ENCODE results near the gene CPM.
"Not testable (repeated sequence)": the region's sequence is repeated elsewhere in the genome, so short reads cannot be mapped to it uniquely, and the experiment has no call there.

The CPM gene

DNA sequence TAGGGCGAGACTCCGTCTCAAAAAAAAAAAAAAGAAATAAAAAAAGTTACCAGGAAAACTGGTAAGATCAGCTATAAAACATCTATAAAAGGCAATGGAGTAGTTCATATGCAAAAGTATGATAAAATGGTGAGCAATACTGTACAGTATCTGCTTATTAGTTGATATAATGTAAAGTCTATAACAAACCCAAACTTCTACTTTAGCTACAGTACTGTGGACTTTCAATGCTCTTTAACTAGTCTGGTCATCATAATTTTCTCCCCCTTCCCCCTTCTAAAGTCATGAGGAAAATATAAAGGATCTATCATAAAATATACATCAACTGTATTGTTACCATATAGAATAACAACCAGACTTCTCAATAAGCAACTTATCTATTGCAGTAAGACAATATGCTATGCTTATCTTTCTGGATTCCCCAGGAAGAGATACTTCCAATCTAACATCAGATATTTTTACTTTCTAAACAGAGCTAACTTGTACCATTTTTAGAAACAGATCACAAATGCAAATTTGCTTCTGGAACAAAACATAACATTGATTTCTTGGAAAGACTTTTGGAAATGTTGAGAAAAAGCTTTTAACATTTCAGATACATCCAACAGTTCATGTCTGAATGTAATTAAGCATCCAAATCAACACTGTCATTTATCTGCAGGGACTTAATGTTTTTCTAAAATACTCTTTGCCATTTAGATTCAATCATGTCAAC lies 81.2 kb downstream of the CPM start:
- DNase-seq (ENCODE audit: low spot score): no peak

DNA sequence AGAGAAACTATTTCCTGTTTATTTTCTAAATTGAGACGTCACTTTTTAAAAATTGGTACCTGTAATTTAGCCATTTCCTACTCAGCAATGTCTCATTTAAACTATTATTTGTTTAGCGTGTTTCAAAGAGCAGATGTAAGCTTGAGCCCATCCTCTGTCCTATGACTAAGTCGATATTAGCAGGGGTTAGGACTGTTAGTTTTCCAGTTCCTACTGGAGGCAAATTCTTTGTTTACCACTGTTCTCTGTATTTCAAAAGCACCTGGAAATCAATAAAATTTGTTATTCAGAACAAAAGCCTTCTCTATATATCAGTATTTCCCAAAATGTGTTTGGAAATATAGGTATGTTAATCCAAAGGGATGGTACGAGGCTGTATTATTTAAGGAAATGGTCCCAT lies 82.6 kb downstream of the CPM start:
- no peak for DNase-seq (ENCODE audit: low spot score)

DNA sequence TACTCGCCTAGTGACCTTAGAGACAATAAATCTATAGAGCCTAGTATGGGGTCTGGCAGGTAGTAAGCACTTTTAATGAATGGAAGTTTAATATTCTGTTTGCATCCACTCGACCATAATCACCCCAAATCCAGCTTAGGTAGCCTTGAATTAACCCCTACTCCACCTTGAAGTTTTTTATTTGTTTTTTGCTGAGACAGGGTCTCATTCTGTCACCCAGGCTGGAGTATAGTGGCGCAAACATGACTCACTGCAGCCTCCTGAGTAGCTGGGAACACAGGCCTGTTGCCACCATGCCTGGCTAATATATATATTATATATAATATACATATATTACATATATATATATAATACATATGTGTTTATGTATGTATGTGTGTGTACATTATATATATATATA lies 86.2 kb downstream of the CPM start:
- DNase-seq (ENCODE audit: low spot score): no peak

DNA sequence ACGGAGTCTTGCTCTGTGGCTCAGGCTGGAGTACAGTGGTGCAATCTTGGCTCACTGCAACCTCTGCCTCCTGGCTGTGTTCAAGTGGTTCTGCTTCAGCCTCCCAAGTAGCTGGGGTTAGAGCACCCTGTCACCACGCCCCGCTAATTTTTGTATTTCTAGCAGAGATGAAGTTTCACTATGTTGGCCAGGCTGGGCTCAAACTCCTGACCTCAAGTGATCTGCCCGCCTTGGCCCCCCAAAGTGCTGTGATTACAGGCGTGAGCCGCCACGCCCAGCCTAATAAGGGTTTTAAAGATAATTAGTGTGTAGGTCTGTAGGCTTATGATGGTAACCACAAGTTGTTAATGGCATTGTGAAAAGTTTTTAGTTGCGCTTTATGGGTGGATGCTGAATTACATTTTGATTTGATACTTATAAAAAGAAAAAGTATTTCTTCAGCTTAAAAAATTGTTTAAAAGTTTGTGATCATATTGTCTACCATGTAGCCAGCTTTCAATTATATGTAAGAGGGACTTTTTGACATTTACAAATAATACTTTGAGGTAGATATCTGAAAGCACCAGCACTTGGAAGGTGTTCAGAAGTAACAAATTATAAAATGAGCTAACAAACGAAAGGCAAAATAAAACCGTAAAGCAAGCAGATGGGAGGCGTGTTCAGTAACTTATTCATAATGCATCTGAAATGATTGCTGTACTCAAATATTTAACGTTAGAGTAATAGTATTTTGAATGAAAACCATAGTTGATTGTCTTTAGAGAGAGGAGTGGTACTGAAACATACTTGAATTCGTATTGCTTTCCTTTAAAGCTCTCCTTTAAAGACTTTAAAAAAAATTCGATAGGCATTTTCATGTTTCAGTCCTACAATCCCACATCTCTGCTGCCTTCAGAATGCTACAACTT lies 87.9 kb downstream of the CPM start:
- DNase-seq (ENCODE audit: low spot score): no peak

DNA sequence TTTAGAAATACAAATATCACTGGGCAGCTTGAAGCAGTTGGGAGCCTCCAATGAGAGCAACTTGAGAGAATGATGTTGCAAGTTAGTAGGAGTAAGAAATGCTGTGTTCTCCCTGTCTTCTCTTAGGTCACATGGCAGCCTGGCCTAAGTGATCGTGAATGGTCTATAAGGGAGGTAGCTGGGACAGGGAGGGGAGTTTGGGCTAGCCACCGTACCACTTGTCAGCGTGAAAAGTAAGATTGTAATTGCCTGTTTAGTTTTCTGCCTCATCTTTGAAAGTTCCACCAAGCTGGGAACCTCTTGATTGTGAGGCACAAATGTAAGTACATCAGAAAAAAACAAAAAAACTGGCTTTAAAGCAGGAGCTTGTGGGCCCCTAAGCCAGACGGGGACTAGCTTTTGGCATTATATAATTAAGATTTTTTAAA lies 88.6 kb downstream of the CPM start:
- DNase-seq (ENCODE audit: low spot score): no peak

DNA sequence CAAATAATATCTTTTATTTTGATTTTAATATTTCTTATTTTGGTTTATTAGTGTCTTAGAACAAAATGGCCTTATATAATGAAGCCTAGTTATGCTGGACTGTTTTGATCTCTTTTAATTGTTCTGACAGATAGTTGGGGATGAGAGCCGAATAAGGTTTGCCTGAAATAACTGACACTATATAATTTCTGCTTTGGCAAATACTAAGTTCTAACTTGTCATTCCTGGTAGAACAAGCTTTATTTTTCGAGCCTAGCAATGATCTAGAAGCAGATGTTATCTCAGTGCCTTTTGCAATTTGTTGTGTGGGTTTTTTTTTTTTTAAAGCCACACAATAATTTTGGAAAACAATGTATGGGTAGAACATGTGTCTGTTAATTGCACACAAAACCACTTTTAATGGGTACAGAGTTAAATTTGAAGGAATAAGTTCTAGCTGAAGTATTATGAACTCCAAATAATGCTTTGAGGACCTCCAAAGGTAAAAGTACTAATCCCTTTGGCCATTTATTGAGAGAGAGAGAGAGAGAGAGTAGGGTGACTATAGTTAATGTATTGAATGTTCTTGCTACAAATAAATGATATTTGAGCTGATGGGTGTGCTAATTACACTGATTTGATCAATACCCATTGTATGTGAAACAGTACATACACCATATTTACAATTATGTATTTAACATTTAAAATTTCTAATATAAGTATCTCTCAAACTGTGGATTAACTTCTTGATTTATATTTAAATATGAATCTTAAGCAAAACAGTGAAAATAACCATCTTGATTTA lies 90.0 kb downstream of the CPM start:
- no peak for DNase-seq (ENCODE audit: low spot score)

DNA sequence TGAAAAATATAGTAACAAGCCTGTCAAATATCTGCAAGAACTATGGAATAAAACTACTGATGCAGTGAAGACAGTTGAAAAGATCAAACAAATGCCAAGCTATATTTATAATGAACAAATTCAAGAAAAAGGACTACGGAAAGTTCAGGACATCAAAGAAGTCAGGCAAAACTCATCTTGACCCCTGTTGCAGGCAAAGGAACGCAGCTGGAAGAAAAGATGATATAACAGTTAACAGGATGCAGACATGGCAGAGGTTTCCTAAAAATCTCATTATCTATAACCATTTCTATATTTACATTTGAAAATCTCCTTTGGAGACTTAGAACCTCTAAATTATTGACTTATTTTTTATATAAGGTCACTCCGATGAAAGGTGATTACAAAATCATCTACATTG lies 90.8 kb downstream of the CPM start:
- DNase-seq (ENCODE audit: low spot score): no peak

DNA sequence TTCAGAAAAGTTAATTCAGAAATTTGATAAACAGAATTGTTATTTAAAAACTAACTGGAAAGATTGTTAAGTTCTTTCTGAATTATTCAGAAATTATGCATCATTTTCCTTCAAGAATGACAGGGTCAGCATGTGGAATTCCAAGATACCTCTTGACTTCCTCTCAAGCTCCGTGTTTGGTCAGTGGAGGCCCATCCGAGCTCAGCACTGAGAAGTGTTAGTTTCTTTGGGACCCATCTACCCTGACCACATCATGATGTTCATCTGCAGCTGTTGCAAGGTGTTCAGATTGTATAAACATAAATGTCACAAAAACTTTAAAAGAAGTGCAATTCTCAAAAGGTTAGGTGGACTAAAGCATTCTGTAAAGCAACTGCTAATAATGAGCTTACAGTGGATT lies 91.3 kb downstream of the CPM start:
- no peak for DNase-seq (ENCODE audit: low spot score)

DNA sequence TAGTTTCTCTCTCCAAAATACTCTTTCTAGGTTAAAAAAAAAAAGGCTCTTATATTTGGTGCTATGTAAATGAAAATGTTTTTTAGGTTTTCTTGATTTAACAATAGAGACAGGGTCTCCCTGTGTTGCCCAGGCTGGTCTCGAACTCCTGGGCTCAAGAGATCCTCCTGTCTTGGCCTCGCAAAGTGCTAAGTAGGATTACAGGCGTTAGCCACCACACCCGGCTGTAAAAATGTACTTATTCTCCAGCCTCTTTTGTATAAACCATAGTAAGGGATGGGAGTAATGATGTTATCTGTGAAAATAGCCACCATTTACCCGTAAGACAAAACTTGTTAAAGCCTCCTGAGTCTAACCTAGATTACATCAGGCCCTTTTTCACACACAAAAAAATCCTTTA lies 91.8 kb downstream of the CPM start:
- DNase-seq (ENCODE audit: low spot score): not testable (repeated sequence)

DNA sequence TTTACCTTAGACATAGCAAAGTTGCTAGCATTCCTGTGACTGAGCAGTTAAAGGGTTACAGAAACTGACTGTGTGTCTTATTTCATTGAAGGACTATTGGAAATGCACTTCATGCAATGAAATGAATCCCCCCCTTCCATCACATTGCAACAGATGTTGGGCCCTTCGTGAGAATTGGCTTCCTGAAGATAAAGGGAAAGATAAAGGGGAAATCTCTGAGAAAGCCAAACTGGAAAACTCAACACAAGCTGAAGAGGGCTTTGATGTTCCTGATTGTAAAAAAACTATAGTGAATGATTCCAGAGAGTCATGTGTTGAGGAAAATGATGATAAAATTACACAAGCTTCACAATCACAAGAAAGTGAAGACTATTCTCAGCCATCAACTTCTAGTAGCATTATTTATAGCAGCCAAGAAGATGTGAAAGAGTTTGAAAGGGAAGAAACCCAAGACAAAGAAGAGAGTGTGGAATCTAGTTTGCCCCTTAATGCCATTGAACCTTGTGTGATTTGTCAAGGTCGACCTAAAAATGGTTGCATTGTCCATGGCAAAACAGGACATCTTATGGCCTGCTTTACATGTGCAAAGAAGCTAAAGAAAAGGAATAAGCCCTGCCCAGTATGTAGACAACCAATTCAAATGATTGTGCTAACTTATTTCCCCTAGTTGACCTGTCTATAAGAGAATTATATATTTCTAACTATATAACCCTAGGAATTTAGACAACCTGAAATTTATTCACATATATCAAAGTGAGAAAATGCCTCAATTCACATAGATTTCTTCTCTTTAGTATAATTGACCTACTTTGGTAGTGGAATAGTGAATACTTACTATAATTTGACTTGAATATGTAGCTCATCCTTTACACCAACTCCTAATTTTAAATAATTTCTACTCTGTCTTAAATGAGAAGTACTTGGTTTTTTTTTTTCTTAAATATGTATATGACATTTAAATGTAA lies 93.5 kb downstream of the CPM start:
- no peak for DNase-seq (ENCODE audit: low spot score)

DNA sequence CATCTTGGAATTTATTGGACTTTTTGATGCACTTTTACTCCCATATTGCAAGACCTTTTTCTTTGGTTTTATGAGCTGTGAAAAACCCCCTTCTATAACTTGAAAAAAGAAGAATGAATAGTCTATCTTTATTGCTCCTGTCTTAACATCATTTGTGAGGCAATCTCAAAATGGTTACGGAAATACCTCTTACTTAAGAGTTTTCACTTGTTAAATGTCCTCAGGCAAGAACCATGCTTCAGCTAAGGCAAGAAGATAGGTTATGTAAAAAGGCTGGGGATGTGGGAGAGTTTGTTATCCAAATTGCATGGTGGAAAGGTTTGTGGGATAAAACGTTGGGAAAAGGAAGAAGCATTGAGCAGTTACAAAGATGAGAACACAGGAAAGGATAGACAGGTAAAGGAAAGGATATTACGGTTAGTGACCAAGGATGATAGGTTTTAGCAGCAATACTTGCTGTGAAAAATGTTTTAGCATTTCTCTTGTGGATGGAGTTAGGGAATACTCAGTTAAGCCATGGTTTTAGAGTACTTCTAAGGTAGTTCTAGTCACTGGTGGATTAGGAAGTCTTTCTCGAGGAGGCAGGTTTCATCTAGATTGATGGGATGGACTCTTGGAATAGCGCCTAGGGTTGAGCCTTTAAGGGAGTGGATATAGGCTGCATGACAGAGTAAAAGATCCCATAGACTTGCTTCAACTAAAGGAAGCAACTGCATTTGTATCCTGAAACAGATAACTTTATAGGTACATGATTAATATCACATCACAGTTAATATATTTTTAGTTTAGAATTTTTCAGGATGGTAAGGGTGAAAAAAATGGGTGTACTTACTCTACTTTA lies 94.7 kb downstream of the CPM start:
- no peak for DNase-seq (ENCODE audit: low spot score)

DNA sequence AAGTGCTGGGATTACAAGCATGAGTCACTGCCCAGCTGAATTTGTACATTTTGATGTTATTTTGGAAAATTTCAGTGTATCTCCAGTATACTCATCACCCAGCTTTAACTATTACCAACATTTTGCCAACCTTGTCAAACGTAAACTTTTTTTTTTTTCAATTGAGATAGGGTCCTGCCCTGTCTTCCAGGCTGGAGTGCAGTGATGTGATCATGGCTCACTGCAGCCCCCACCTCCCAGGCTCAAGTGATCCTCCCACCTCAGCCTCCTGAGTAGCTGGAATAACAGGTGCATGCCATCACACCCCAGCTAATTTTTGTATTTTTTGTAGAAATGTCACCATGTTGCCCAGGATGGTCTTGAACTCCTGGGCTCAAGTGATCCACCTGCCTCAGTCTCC lies 95.8 kb downstream of the CPM start:
- DNase-seq (ENCODE audit: low spot score): no peak

DNA sequence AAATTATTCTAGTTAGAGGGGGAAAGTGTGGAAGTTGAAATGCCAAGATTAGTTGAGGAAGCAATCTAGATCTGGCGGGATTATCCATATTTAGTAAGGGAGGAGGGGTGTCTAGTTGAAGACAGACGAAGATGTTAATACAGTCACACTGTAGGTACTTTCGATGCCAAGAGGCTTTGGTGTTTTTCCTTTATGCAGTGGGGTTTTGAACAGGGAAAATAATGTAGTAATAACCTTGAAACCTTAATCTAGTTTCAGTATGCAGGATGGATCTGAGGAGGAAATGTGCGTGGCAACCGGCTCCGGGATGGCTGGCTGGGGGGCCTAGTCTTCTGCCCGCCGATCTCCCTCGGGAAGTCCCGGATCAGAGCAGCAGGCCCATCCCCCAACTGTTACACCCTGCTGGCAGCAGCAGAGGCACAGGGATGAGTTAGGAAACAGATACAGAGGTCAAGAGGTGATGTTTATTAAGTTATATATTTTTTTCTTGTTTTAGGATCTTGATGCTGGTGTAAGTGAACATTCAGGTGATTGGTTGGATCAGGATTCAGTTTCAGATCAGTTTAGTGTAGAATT lies 97.5 kb downstream of the CPM start:
- no peak for DNase-seq (ENCODE audit: low spot score)

DNA sequence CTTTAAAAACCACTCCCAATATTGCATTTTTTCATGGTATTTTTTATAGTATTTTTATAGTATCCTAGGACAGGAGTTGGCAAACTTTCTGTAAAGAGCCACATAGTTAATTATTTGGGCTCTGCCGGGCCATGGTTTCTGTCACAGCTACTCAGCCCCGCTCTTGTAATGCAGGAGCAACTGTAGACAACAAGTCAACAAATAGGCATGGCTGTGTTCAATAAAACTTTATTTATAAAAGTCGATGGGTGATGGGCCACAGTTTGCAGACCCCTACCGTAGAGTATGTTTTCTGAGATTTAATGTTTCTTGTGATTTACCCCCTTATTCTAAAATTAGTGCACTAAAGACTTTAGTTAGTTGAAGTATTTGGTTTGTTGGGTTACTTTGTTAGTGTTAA lies 99.5 kb downstream of the CPM start:
- DNase-seq (ENCODE audit: low spot score): no peak

DNA sequence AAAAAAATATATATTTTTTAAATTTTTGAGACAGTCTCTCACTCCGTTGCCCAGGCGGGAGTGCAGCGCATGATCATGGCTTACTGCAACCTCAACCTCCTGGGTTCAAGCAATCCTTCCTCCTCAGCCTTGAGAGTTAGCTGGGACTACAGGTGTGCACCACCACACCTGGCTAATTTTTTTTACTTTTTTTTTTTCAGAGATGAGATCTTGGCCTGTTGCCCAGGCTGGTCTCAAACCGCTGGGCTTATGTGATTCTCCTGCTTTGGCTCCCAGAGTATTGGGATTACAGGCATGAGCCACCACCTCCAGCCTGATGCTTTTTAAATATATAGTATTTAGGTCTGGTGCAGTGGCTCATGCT lies 100.5 kb downstream of the CPM start:
- DNase-seq (ENCODE audit: low spot score): no peak

DNA sequence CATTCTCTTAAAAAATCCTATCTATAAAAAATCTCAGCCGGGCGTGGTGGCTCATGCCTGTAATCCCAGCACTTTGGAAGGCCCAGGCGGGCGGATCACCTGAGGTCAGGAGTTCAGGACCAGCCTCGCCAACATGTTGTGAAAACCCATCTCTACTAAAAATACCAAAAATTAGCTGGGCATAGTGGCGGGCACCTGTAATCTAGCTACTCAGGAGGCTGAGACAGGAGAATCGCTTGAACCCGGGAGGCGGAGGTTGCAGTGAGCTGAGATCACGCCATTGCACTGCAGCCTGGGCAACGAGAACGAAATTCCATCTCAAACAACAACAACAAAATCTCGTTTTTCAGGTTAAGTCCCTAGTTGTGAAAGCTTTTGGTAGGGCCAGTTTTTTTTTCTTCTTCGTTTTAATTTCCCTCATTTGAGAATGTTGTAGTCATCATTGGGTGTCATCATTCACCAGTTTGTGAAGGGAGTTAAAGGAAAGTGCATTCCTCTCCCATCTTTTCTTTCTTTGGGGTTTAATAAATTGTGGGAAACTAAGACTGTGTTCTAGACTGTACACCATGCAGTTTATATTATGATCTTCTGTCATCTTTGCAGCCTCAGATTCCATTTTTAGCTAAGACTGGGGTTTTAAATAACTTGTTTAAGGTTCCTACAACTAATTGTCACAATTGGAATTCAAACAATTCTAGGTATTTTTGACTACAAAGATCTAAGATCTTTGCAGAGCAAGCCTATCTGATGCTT lies 101.0 kb downstream of the CPM start:
- DNase-seq (ENCODE audit: low spot score): no peak

DNA sequence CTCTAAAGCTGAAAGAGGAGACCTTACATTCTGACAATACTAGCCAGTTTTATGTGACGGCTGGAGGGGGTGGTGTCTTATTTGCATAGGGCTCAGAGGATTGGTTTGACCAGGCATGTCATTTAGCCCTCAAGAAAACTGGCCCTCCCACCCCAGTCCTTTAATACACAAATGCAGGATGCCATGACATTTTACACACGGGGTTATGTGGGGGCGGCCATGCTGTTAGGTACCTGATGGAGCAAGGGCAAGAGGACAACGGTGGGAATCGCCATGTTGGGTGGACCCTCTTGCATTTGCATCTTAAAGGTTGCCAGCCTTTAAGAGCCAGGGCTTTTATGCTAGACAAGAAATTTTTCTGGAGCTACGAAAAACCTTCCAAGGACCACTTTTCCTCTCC lies 101.7 kb downstream of the CPM start:
- DNase-seq (ENCODE audit: low spot score): no peak

DNA sequence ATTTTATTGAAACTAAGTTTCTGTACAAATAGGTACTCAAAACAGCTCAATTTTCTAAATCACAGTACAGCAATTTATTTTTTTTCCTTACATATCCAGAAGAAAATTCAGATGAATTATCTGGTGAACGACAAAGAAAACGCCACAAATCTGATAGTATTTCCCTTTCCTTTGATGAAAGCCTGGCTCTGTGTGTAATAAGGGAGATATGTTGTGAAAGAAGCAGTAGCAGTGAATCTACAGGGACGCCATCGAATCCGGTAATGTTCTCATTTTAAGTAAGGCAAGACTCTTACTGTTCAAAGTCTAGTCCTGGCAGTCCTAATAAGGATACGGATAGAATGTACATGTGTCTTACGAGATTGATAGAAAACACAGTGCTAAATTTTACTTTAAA lies 104.3 kb downstream of the CPM start:
- no peak for DNase-seq (ENCODE audit: low spot score)

DNA sequence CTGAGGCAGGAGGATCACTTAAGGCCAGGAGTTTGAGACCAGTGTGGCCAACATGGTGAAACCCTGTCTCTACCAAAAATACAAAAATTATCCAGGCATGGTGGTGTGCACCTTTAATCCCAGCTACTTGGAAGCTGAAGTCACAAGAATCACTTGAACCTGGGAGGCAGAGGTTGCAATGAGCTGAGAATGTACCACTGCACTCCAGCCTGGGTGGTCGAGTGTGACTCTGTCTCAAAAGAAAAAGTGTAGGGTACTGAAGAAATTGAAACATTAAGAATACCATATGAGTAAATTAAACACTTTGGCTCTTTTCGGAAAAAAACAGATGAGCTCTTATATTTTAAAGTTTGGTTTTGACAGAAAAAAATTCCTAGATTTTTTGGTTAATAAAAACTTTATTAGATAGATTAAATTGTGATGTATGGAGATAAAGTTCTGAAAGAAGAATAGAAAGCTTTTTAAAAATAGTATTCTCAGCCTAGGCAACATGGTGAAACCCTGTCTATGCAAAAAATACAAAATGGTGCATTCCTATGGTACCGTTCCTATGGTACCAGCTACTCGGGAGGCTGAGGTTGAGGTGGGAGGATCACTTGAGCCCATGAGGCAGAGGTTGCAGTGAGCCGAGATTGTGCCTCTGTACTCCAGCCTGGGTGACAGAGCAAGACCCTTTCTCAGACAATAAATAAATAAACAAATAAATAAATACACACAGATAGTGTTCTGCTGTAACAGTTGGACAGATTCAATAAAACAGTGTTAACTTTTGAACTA lies 104.9 kb downstream of the CPM start:
- no peak for DNase-seq (ENCODE audit: low spot score)
